GM10266 (cell line): ENCODE data around the gene FNDC8.
"Not testable (repeated sequence)": the region's sequence is repeated elsewhere in the genome, so short reads cannot be mapped to it uniquely, and the experiment has no call there.

Experiments
- DNase-seq: peaks from one replicate; pipeline ENCODE4 v3.0.0; 2012; ENCODE audit errors: extremely low spot score
- TF ChIP-seq, protein P1 (sequence below): IDR thresholded peaks from 2 replicates; pipeline ENCODE4 v1.5.1; 2012; ENCODE audit warnings: mild to moderate bottlenecking, low read depth; ENCODE audit not compliant: control insufficient read depth, insufficient read depth; ENCODE audit errors: missing control alignments

The FNDC8 gene

DNA sequence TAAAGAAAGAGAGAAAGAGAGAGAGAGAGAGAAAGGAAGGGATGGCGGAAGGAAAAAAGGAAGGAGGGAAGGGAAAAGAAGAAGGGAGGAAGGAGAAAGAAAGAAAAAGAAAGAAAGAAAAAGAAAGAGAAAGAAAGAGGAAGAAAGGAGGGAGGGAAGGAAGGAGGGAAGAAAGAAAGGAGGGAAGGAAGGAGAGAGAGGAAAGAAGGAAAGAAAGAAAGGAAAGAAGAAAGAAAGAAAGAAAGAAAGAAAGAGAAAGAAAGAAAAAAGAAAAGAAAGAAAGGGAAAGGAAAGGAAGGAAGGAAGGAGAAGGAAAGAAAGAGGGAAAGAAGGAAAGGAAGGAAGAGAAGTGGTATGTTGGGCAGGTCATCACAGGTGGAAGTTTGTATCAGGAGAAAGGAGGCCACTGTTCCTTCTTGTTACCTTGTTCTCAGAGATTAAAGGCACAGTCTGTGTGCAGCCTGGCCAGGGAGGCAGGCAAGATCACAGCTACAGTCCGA lies 53.5 kb downstream of the FNDC8 start:
- TF ChIP-seq, protein P1, sequence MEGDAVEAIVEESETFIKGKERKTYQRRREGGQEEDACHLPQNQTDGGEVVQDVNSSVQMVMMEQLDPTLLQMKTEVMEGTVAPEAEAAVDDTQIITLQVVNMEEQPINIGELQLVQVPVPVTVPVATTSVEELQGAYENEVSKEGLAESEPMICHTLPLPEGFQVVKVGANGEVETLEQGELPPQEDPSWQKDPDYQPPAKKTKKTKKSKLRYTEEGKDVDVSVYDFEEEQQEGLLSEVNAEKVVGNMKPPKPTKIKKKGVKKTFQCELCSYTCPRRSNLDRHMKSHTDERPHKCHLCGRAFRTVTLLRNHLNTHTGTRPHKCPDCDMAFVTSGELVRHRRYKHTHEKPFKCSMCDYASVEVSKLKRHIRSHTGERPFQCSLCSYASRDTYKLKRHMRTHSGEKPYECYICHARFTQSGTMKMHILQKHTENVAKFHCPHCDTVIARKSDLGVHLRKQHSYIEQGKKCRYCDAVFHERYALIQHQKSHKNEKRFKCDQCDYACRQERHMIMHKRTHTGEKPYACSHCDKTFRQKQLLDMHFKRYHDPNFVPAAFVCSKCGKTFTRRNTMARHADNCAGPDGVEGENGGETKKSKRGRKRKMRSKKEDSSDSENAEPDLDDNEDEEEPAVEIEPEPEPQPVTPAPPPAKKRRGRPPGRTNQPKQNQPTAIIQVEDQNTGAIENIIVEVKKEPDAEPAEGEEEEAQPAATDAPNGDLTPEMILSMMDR, result no peak
- DNase-seq, result no peak

DNA sequence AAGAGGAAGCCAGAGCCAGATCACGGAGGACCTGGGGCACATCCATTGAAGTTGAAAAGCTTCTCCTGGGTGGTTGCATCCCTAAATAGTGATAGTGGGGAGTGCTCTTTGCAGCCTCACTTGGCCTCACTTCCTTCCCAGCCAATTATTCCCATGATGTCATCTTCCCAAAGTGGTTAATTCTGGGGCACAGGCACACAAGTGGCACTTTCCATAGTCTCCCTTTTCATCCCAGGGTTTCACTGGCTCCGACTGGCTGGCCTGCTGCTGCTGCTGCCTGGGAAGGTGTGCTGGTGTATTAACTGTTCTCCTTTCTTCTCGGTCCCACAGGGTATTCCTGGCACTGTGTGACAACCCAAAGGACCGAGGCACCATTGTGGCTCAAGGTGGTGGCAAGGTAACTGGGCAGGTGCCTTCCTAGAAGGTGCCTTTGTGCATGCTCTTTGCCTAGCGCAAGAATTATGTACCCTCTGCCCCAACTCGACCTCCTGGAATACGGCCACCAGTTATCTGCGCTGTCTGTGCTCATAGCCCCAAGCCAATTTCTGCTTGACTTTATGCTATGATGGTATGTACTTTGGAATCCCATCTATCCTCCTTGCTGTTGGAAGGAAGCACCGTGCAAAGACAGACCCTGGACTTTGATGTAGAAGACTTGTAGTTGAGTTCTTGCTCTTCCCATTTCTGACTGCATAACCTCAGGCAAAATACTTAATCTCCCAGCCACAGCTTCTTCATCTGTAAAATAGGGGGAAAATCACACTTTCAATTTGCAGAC lies 54.4 kb downstream of the FNDC8 start:
- TF ChIP-seq, protein P1, result no peak
- no peak for DNase-seq

DNA sequence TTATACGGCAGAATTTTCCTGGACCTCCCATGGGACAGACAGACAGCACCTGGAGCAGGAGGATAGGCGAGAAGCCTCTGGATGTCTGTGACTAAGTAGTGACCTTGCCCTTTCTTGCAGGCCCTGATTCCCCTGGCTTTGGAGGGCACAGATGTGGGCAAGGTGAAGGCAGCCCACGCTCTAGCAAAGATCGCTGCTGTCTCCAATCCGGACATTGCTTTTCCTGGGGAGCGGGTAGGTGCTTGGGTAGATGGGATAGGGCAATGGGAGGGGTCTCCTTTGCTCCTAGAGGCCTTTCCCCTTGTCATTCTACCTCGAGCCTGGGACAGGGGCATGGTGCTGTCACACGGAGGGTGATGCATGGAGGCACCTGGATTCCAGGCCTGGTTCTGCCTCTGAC lies 55.5 kb downstream of the FNDC8 start:
- TF ChIP-seq, protein P1, result no peak
- DNase-seq, result no peak

DNA sequence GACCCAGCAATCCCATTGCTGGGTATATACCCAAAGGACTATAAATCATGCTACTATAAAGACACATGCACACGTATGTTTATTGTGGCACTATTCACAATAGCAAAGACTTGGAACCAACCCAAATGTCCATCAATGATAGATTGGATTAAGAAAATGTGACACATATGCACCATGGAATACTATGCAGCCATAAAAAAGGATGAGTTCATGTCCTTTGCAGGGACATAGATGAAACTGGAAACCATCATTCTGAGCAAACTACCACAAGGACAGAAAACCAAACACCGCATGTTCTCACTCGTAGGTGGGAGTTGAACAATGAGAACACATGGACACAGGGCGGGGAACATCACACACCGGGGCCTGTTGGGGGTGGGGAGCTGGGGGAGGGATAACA lies 58.0 kb downstream of the FNDC8 start:
- DNase-seq, result not testable (repeated sequence)
